Type B pancreatic cell (in vitro differentiated cells): ENCODE measurements around the gene SEC24A. TPM values are rescaled to one million over a fixed set of nuclear protein-coding genes. Genes with fewer than 3 reads are reported as not detected.
"Not testable (repeated sequence)": the region's sequence is repeated elsewhere in the genome, so short reads cannot be mapped to it uniquely, and the experiment has no call there.

Source experiments
- DNase-seq: peaks from one replicate; pipeline ENCODE4 v3.0.0; 2021; ENCODE audit warnings: mixed read lengths; ENCODE audit not compliant: unreplicated experiment; ENCODE audit errors: extremely low spot score
- H3K27ac Mint-ChIP-seq: 2 replicates; pipeline ENCODE4 v1.8.0; 2021; ENCODE audit warnings: mild to moderate bottlenecking, mixed read lengths
- H3K27me3 Mint-ChIP-seq: 2 replicates; pipeline ENCODE4 v1.8.0; 2021; ENCODE audit warnings: mixed read lengths
- H3K36me3 Mint-ChIP-seq: 2 replicates; pipeline ENCODE4 v1.8.0; 2021; ENCODE audit warnings: mixed read lengths
- H3K4me1 Mint-ChIP-seq: one replicate; pipeline ENCODE4 v1.8.0; 2021; ENCODE audit warnings: mixed read lengths; ENCODE audit not compliant: unreplicated experiment
- H3K4me3 Mint-ChIP-seq: 2 replicates; pipeline ENCODE4 v1.8.0; 2021; ENCODE audit warnings: mild to moderate bottlenecking, mixed read lengths
- H3K9me3 Mint-ChIP-seq: 2 replicates; pipeline ENCODE4 v1.8.0; 2021; ENCODE audit warnings: mixed read lengths
- CTCF ChIP-seq: fragments of 200-600 bp; sonication (generic); conservative IDR thresholded peaks from 2 replicates; pipeline ENCODE4 v1.5.0; 2021; ENCODE audit warnings: antibody characterized with exemption, mild to moderate bottlenecking
- long read RNA-seq: library from polyadenylated mRNA; unstranded; transcript quantifications from one replicate; pipeline ENCODE4 v2.0.0, GENCODE V29; 2020
- total RNA-seq: library from RNA; stranded (reverse); gene quantifications from 2 replicates; pipeline ENCODE4 v1.2.1, GENCODE V29; 2021; ENCODE audit warnings: low replicate concordance

SEC24A gene
- 27.5 and 37.2 TPM in 2 replicates for total RNA-seq
- long read RNA-seq, partial matches to known transcripts = 5 of 8 reads
- long read RNA-seq, other reads (novel, unspliced or antisense) = 3 of 8 reads

GRCh38 chr5:134648425-134649162 is at the start of gene SEC24A:
Gene SEC24A, plus strand, starts transcription at chr5:134648785. Its CDS starts 292 bp downstream, at chr5:134649077.
- peak within 1 kb of the TSS; percentile 95 for H3K4me3 Mint-ChIP-seq
- H3K9me3 Mint-ChIP-seq = no peaks in the 10 kb centered on the region
- H3K4me1 Mint-ChIP-seq = peaks cover 6% of the 10 kb centered on the region
- peaks cover 8% of the 10 kb centered on the region for H3K36me3 Mint-ChIP-seq
- H3K27me3 Mint-ChIP-seq = no peaks in the 10 kb centered on the region
- peak; percentile 92 for DNase-seq
- peak within 1 kb of the TSS; percentile 99 for H3K27ac Mint-ChIP-seq
- no peak for TF ChIP-seq CTCF

- not testable (repeated sequence) for H3K9me3 Mint-ChIP-seq, H3K27ac Mint-ChIP-seq, H3K27me3 Mint-ChIP-seq, DNase-seq, H3K4me1 Mint-ChIP-seq, H3K4me3 Mint-ChIP-seq, H3K36me3 Mint-ChIP-seq
Observed at GRCh38 chr5:134599820-134600219, 48.8 kb upstream of the SEC24A start.

GRCh38 chr5:134600600-134600999 is 48.0 kb upstream of the SEC24A start:
- DNase-seq = no peak
- H3K4me1 Mint-ChIP-seq = no peaks in the 10 kb centered on the region
- H3K27ac Mint-ChIP-seq = no peak overlapping the region
- H3K4me3 Mint-ChIP-seq = no peak overlapping the region
- H3K9me3 Mint-ChIP-seq = no peaks in the 10 kb centered on the region
- TF ChIP-seq CTCF = no peak
- H3K36me3 Mint-ChIP-seq = peaks cover under 1% of the 10 kb centered on the region
- H3K27me3 Mint-ChIP-seq = no peaks in the 10 kb centered on the region

GRCh38 chr5:134603059-134603458 is 45.5 kb upstream of the SEC24A start:
- no peaks in the 10 kb centered on the region for H3K4me1 Mint-ChIP-seq
- no peak for DNase-seq
- H3K4me3 Mint-ChIP-seq = no peak overlapping the region
- TF ChIP-seq CTCF = no peak
- H3K36me3 Mint-ChIP-seq = peaks cover 9% of the 10 kb centered on the region
- H3K27ac Mint-ChIP-seq = no peak overlapping the region
- H3K27me3 Mint-ChIP-seq = no peaks in the 10 kb centered on the region
- no peaks in the 10 kb centered on the region for H3K9me3 Mint-ChIP-seq

GRCh38 chr5:134604908-134605307 is 43.7 kb upstream of the SEC24A start:
- DNase-seq = no peak
- Mint-ChIP-seq H3K27ac (no peak overlapping the region), H3K4me3 (no peak overlapping the region), H3K36me3 (peaks cover 19% of the 10 kb centered on the region), H3K9me3 (no peaks in the 10 kb centered on the region), H3K27me3 (no peaks in the 10 kb centered on the region), H3K4me1 (peaks cover 6% of the 10 kb centered on the region)
- no peak for TF ChIP-seq CTCF

GRCh38 chr5:134606726-134607125 is 41.9 kb upstream of the SEC24A start:
- TF ChIP-seq CTCF = no peak
- no peak overlapping the region for H3K27ac Mint-ChIP-seq
- H3K4me3 Mint-ChIP-seq = no peak overlapping the region
- H3K27me3 Mint-ChIP-seq = no peaks in the 10 kb centered on the region
- DNase-seq = no peak
- H3K4me1 Mint-ChIP-seq = peaks cover 6% of the 10 kb centered on the region
- no peaks in the 10 kb centered on the region for H3K9me3 Mint-ChIP-seq
- peaks cover 27% of the 10 kb centered on the region for H3K36me3 Mint-ChIP-seq
